Mesothelial cell of epicardium (in vitro differentiated cells): ENCODE data around the gene MAGEA2. TPM values are rescaled to one million over a fixed set of nuclear protein-coding genes. Genes with fewer than 3 reads are reported as not detected.
"Not testable (repeated sequence)": the region's sequence is repeated elsewhere in the genome, so short reads cannot be mapped to it uniquely, and the experiment has no call there.

ENCODE experiments used
- DNase-seq, 2 experiments: peaks; one replicate each; pipeline ENCODE4 v3.0.0; 2021; ENCODE audit warnings: low spot score in 2 of 2; ENCODE audit not compliant: unreplicated experiment in 2 of 2
- H3K27ac Mint-ChIP-seq: 2 replicates; pipeline ENCODE4 v1.8.0; 2021; ENCODE audit warnings: mixed read lengths
- H3K27me3 Mint-ChIP-seq: 2 replicates; pipeline ENCODE4 v1.8.0; 2021; ENCODE audit warnings: low read depth, mixed read lengths
- H3K36me3 Mint-ChIP-seq: 2 replicates; pipeline ENCODE4 v1.8.0; 2021; ENCODE audit warnings: mixed read lengths
- H3K4me1 Mint-ChIP-seq: 2 replicates; pipeline ENCODE4 v1.8.0; 2021; ENCODE audit warnings: mixed read lengths
- H3K4me3 Mint-ChIP-seq: 2 replicates; pipeline ENCODE4 v1.8.0; 2021; ENCODE audit warnings: mild to moderate bottlenecking, moderate library complexity, mixed read lengths
- H3K9me3 Mint-ChIP-seq: 2 replicates; pipeline ENCODE4 v1.8.0; 2021; ENCODE audit warnings: mixed read lengths
- CTCF ChIP-seq: fragments of 200-600 bp; sonication (generic); IDR thresholded peaks from one replicate; pipeline ENCODE4 v1.5.0; 2021; ENCODE audit warnings: antibody characterized with exemption; ENCODE audit not compliant: unreplicated experiment
- total RNA-seq: library from RNA; stranded (reverse); gene quantifications from 3 replicates; pipeline ENCODE4 v1.2.1, GENCODE V29; 2021

The MAGEA2 gene
- not detected in 3 replicates for total RNA-seq

- not testable (repeated sequence) for DNase-seq, H3K36me3 Mint-ChIP-seq, H3K4me3 Mint-ChIP-seq, H3K27ac Mint-ChIP-seq, H3K9me3 Mint-ChIP-seq, H3K4me1 Mint-ChIP-seq, H3K27me3 Mint-ChIP-seq
Measured at GRCh38 chrX:152753686-152754650, at the start of gene MAGEA2. Gene MAGEA2, minus strand, starts transcription at chrX:152753842. Its CDS starts 2,479 bp downstream, at chrX:152751363.

- Mint-ChIP-seq H3K4me3 (no peak overlapping the region), H3K4me1 (no peaks in the 10 kb centered on the region), H3K27me3 (peaks cover 50% of the 10 kb centered on the region), H3K27ac (no peak overlapping the region), H3K9me3 (peaks cover 17% of the 10 kb centered on the region), H3K36me3 (no peaks in the 10 kb centered on the region)
- TF ChIP-seq CTCF, result no peak
- DNase-seq, result no peak
Measured at GRCh38 chrX:152798945-152799344, 45.3 kb upstream of the MAGEA2 start.

GRCh38 chrX:152787062-152787461 lies 33.4 kb upstream of the MAGEA2 start:
- H3K36me3 Mint-ChIP-seq, H3K27ac Mint-ChIP-seq, H3K4me3 Mint-ChIP-seq, H3K4me1 Mint-ChIP-seq, H3K9me3 Mint-ChIP-seq, DNase-seq: not testable (repeated sequence)
- H3K27me3 Mint-ChIP-seq, result peaks cover 12% of the 10 kb centered on the region

GRCh38 chrX:152769549-152770289 lies 16.1 kb upstream of the MAGEA2 start, which contains the start of gene MAGEA6:
Gene MAGEA6, minus strand, starts transcription at chrX:152769689. Its CDS starts 2,039 bp downstream, at chrX:152767650.
- not testable (repeated sequence) for H3K9me3 Mint-ChIP-seq, H3K36me3 Mint-ChIP-seq, H3K4me3 Mint-ChIP-seq, H3K27me3 Mint-ChIP-seq, H3K27ac Mint-ChIP-seq, H3K4me1 Mint-ChIP-seq, DNase-seq

- not testable (repeated sequence) for H3K27ac Mint-ChIP-seq, H3K27me3 Mint-ChIP-seq, H3K36me3 Mint-ChIP-seq, H3K4me1 Mint-ChIP-seq, H3K4me3 Mint-ChIP-seq, H3K9me3 Mint-ChIP-seq, DNase-seq
Measured at GRCh38 chrX:152766562-152766961, 12.9 kb upstream of the MAGEA2 start.

GRCh38 chrX:152761582-152761981 lies 7.9 kb upstream of the MAGEA2 start:
- not testable (repeated sequence) for H3K27me3 Mint-ChIP-seq, H3K4me3 Mint-ChIP-seq, H3K36me3 Mint-ChIP-seq, DNase-seq, H3K27ac Mint-ChIP-seq, H3K9me3 Mint-ChIP-seq, H3K4me1 Mint-ChIP-seq

GRCh38 chrX:152759544-152759943 lies 5.9 kb upstream of the MAGEA2 start:
- H3K27me3 Mint-ChIP-seq, H3K9me3 Mint-ChIP-seq, H3K36me3 Mint-ChIP-seq, DNase-seq, H3K27ac Mint-ChIP-seq, H3K4me1 Mint-ChIP-seq, H3K4me3 Mint-ChIP-seq: not testable (repeated sequence)

- not testable (repeated sequence) for H3K27me3 Mint-ChIP-seq, H3K9me3 Mint-ChIP-seq, DNase-seq, H3K36me3 Mint-ChIP-seq, H3K27ac Mint-ChIP-seq, H3K4me1 Mint-ChIP-seq, H3K4me3 Mint-ChIP-seq
Measured at GRCh38 chrX:152758918-152759317, 5.3 kb upstream of the MAGEA2 start, which contains the start of gene CSAG3. Gene CSAG3, plus strand, starts transcription at chrX:152759218.

GRCh38 chrX:152754871-152755270 lies 1.2 kb upstream of the MAGEA2 start:
- H3K27me3 Mint-ChIP-seq, H3K4me1 Mint-ChIP-seq, DNase-seq, H3K9me3 Mint-ChIP-seq, H3K27ac Mint-ChIP-seq, H3K4me3 Mint-ChIP-seq, H3K36me3 Mint-ChIP-seq: not testable (repeated sequence)
